Testis (tissue), 3 donors: Measurements from ENCODE around the gene GRIK1. TPM values are rescaled to one million over a fixed set of nuclear protein-coding genes. Genes with fewer than 3 reads are reported as not detected.

Source experiments
- DNase-seq: peaks from one replicate; pipeline ENCODE4 v3.0.0-alpha.2; 2019
- H3K27ac ChIP-seq, 2 donors: fragments of 200-600 bp; sonication (generic); one replicate each; pipeline ENCODE4 v1.5.1; 2019
- H3K27me3 ChIP-seq: fragments of 200-600 bp; sonication (generic); one replicate; pipeline ENCODE4 v1.5.1; 2019
- H3K36me3 ChIP-seq: fragments of 200-600 bp; sonication (generic); one replicate; pipeline ENCODE4 v1.5.1; 2017; ENCODE audit warnings: low read depth; ENCODE audit errors: missing control alignments
- H3K4me1 ChIP-seq: fragments of 200-600 bp; sonication (generic); one replicate; pipeline ENCODE4 v1.5.1; 2019
- H3K4me3 ChIP-seq, 2 donors: fragments of 200-600 bp; sonication (generic); one replicate each; pipeline ENCODE4 v1.5.1; 2017 to 2019
- H3K9me3 ChIP-seq: fragments of 200-600 bp; sonication (generic); one replicate; pipeline ENCODE4 v1.5.1; 2017
- POLR2A ChIP-seq: fragments of 450-650 bp; IDR thresholded peaks from one replicate; pipeline ENCODE4 v1.6.1; 2017; ENCODE audit warnings: antibody characterized with exemption, mild to moderate bottlenecking, moderate library complexity
- WGBS, 2 donors: methylation state at CpG; one replicate each; pipeline ENCODE4 v1.1.5; 2018; 5-methylcytosine and 5-hydroxymethylcytosine counted together
- intact Hi-C: fragments of 100-400 bp; cut with DNase I; formaldehyde crosslinking; loops from one replicate; pipeline ENCODE4 v1.15.1; 2023; ENCODE audit warnings: low total_unique reads
- polyA plus RNA-seq: library from polyadenylated mRNA; stranded (reverse); fragments of 350-450 nt; fragmentation: Illumina TruSeq; extraction: RNeasy Lipid Tissue Mini Kit (QIAGEN cat#74804); gene quantifications from one replicate; pipeline ENCODE4 v1.2.3, GENCODE V29; 2014; ENCODE audit warnings: low read depth, low replicate concordance; ENCODE audit not compliant: insufficient read depth
- total RNA-seq, 2 donors: library from RNA; depleted of rRNA; stranded (reverse); fragments of >200 nt; gene quantifications; one replicate each; pipeline ENCODE4 v1.2.3, GENCODE V29; 2016
- TF ChIP-seq, protein P1 (sequence below), 3 experiments: fragments of 450-650 bp in 2 of 3; fragments of 200-600 bp in 1 of 3; sonication (generic) in 1 of 3; IDR thresholded peaks; one replicate each; pipeline ENCODE4 v1.5.1; 2016 to 2019; ENCODE audit warnings: antibody characterized with exemption in 3 of 3, mild to moderate bottlenecking in 2 of 3, moderate library complexity in 1 of 3

GRIK1 gene
- total and polyA plus RNA-seq, 3 donors from 2014 or later = 0.08 to 0.25 (median 0.20) TPM

DNA sequence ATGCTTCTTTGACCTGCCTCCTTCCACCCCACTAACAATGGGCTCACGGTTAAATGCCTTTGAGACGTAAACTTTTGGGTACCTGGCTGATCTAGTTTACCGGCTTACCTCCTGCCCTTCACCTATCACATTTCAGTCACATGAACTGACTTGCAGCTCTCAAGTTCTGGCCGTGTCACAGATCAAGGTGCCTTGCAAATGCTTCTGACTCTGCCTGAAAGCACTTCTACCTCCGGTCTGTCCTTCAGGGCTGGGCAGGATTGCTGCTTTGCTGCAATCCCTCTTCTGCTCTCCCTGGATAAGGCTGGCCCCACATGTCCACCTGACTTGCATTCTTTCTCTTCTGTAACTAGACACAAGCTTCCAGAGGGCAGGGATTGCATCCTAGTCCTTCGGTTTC lies 69.0 kb downstream of the GRIK1 start:
- Histone ChIP-seq H3K36me3 (no peaks in the 10 kb centered on the region), H3K27me3 (no peaks in the 10 kb centered on the region), H3K9me3 (no peaks in the 10 kb centered on the region), H3K4me1 (no peaks in the 10 kb centered on the region), H3K27ac (no peak overlapping the region), H3K4me3 (no peak overlapping the region)
- WGBS, 2 donors = 72 to 89% methylated on average over 6 of the region's 6 CpGs
- intact Hi-C loops = no loop called here
- DNase-seq = no peak
- TF ChIP-seq POLR2A = no peak
- TF ChIP-seq, protein P1, sequence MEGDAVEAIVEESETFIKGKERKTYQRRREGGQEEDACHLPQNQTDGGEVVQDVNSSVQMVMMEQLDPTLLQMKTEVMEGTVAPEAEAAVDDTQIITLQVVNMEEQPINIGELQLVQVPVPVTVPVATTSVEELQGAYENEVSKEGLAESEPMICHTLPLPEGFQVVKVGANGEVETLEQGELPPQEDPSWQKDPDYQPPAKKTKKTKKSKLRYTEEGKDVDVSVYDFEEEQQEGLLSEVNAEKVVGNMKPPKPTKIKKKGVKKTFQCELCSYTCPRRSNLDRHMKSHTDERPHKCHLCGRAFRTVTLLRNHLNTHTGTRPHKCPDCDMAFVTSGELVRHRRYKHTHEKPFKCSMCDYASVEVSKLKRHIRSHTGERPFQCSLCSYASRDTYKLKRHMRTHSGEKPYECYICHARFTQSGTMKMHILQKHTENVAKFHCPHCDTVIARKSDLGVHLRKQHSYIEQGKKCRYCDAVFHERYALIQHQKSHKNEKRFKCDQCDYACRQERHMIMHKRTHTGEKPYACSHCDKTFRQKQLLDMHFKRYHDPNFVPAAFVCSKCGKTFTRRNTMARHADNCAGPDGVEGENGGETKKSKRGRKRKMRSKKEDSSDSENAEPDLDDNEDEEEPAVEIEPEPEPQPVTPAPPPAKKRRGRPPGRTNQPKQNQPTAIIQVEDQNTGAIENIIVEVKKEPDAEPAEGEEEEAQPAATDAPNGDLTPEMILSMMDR (IDR thresholded peaks at IDR 0.05) = no peak

DNA sequence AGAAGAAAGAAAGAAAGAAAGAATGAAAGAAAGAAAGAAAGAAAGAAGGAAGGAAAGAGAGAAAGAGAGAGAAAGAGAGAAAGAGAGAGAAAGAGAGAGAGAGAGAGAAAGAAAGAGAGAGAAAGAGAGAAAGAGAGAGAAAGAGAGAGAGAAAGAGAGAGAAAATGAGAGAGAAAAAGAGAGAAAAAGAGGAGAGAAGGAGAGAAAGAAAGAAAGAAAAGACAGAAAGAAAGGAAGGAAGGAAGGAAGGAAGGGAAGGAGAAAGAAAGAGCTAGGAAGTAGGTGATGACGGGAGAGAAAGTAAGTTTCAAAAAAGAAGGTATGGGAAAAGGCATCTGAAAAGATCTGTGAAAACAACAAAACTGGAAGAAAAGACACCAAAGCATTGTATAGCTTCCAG lies 72.0 kb downstream of the GRIK1 start:
- Histone ChIP-seq H3K9me3 (no peaks in the 10 kb centered on the region), H3K27ac (no peak overlapping the region), H3K36me3 (no peaks in the 10 kb centered on the region), H3K27me3 (no peaks in the 10 kb centered on the region), H3K4me3 (no peak overlapping the region), H3K4me1 (no peaks in the 10 kb centered on the region)
- intact Hi-C loops = no loop called here
- no peak for DNase-seq
- WGBS, 2 donors = 63 to 95% methylated on average over 1 of the region's 1 CpG
- TF ChIP-seq, protein P1 (IDR thresholded peaks at IDR 0.05) = no peak
- no peak for TF ChIP-seq POLR2A

GRCh38 chr21:29860346-29860745 lies 79.5 kb downstream of the GRIK1 start:
- no peak overlapping the region for H3K4me3 ChIP-seq
- WGBS, 2 donors = 70 to 78% methylated on average over 2 of the region's 2 CpGs
- no peak for DNase-seq
- H3K27me3 ChIP-seq = no peaks in the 10 kb centered on the region
- no peaks in the 10 kb centered on the region for H3K36me3 ChIP-seq
- TF ChIP-seq POLR2A = no peak
- TF ChIP-seq, protein P1 (IDR thresholded peaks at IDR 0.05) = no peak
- no peaks in the 10 kb centered on the region for H3K4me1 ChIP-seq
- no peaks in the 10 kb centered on the region for H3K9me3 ChIP-seq
- intact Hi-C loops = no loop called here
- no peak overlapping the region for H3K27ac ChIP-seq

- TF ChIP-seq, protein P1 (IDR thresholded peaks at IDR 0.05) = no peak
- TF ChIP-seq POLR2A = no peak
- Histone ChIP-seq H3K4me1 (no peaks in the 10 kb centered on the region), H3K36me3 (no peaks in the 10 kb centered on the region), H3K9me3 (no peaks in the 10 kb centered on the region), H3K4me3 (no peak overlapping the region), H3K27me3 (no peaks in the 10 kb centered on the region), H3K27ac (no peak overlapping the region)
- no peak for DNase-seq
- intact Hi-C loops = loop anchor here (10.0 kb wide), 1 partner anchor 382 kb away; no protein-coding TSS in a partner anchor
- WGBS, 2 donors = 80 to 91% methylated on average over 6 of the region's 6 CpGs
These were observed 82.6 kb downstream of the GRIK1 start for GRCh38 chr21:29857150-29857549.

DNA sequence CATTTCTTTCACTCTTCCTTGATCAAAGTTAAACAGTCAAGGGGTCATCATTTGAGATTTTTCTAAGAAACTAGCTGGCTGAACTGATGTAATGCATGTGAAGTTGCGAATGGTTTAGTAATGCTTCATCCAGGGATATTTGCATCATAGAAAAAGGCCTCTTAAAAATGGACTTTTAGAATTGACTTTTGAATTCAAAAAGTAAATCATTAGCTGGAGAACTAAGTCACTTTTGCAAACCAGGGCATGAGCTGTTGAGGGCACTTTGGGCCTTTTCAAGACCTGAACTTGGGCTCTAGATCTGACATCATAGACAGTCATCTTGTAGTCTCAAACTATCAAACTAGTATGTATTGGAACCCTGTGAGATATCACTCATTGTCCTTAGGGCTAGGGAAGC lies 85.0 kb downstream of the GRIK1 start:
- intact Hi-C loops = loop anchor here (10.0 kb wide), 1 partner anchor 380 kb away; no protein-coding TSS in a partner anchor
- H3K4me1 ChIP-seq = no peaks in the 10 kb centered on the region
- 96 to 100% methylated on average over 1 of the region's 1 CpG for WGBS, 2 donors
- H3K27me3 ChIP-seq = no peaks in the 10 kb centered on the region
- H3K4me3 ChIP-seq = no peak overlapping the region
- no peaks in the 10 kb centered on the region for H3K36me3 ChIP-seq
- no peaks in the 10 kb centered on the region for H3K9me3 ChIP-seq
- DNase-seq = no peak
- TF ChIP-seq POLR2A = no peak
- TF ChIP-seq, protein P1 (IDR thresholded peaks at IDR 0.05) = no peak
- no peak overlapping the region for H3K27ac ChIP-seq
